Measurements from ENCODE around the gene ABHD2. TPM values are rescaled to one million over a fixed set of nuclear protein-coding genes. Genes with fewer than 3 reads are reported as not detected.

ABHD2 gene
- total RNA-seq, 1 donor from 2014 or later: 49.1 TPM

DNA sequence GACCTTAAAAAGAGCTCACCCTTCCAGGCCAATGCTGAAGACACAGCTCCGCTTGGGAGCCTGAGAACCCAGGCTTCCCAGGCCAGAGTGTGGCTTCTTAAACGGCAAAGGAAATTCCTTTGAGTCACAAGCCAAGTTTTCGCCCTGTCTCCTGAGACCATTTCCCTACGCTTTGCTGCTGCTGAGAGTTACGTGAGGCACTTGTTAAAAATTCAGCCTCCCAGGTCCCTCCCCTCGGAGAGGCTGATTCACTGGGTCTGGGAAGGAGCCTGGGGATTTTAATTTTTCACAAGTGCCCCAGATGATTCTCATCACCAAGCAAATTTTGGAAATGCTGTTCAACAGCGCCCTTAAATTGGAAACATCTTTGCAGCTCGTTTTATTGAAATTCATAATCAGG is 107.6 kb downstream of the ABHD2 start:
- no peak for ATAC-seq

DNA sequence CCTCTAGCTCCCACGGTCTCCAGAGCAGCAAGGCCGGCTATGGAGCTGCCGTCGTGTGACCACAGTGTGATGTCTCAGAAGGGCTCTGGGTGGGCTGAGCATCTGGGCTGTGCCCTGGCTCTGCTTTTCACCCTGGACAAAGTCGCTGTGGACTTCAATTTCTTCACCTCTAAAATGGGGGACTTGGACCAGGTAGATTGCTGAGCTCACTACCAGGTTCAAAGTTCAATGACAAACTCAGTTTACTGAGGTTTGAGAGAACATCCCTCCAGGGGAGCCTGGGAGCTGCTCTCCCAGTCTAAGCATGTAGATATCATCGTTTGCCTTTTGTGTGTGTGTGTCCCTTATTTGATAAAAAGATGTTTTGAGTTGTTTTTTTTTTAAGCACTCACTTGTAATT is 108.0 kb downstream of the ABHD2 start:
- no peak for ATAC-seq

DNA sequence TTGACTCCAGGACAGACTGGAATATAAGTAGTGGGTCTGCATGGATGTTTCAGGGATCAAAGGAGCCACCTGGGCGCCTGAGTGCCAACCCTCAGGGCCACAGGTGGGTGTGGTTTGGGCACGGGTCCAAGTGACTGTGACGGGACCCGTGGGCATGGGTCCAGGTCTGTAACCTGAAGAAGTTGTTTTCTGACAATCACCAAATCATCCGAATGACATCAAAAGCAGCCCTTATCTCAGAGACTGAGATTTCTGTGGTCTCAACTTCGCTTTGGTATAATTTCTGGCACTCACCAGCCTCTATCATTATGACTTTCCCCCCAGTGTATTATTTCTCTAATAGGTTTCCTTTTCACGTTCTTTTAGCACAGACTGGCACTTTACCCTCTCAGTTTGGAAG is 108.7 kb downstream of the ABHD2 start:
- no peak for ATAC-seq

DNA sequence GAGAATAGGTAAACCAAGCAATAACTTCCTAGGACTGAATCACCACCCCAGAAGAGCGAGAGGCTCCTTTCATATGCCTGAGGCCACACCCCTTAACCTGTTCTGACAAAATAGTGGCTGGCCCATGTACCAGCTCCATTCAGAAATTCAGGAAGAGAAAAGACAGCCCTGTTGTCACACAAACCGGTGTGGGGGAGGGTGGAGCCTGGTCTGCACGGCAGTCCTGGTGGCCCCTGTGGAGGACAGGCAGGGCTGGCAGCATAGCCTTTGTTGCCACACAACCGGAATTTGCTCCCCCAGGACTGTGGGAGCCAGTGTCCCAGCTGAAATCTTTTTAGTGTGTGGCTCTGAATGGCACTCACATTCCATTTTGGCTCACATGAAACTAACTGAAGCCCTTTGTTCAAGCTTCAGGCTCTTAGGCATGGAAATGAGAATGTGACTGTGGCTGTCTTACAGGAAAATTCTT is 109.3 kb downstream of the ABHD2 start:
- ATAC-seq: peak; percentile 96

DNA sequence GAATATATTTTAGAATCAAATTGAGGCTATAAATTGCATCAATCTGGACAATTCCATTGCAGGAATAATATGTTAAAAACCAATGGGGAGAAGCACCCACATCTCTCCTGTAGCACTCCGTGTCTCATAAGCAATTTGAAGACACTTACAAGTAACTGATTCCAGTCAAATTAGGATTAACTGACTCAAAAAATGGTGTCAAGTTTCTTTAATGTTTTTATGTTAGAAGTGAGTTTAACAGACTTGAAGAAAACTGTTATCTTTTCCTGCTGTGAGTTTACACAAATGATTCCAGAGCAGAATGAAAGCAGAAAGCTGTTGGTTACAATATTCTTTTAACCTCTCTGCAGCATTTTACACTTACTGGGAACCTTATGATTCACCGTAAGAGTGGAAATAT is 109.9 kb downstream of the ABHD2 start:
- no peak for ATAC-seq

DNA sequence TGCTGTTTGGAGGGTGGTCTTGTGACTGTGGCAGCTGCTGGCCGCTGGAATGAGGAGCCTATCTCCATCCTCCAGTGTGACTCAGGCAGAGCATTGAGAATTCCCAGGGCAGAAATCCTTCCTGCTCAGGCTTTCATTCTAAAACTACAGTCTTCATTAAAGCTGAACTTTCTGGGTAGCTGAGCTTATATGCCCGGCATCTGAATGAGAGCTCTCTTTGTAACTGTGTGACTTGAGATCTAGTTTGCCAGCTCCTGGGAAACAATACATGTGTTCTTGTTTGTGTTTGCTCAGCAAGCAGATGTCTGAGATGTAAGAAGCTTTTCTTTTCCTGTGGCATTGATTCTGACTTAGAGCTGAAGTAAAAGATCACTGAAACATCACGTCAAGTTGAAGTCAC is 110.7 kb downstream of the ABHD2 start:
- no peak for ATAC-seq

DNA sequence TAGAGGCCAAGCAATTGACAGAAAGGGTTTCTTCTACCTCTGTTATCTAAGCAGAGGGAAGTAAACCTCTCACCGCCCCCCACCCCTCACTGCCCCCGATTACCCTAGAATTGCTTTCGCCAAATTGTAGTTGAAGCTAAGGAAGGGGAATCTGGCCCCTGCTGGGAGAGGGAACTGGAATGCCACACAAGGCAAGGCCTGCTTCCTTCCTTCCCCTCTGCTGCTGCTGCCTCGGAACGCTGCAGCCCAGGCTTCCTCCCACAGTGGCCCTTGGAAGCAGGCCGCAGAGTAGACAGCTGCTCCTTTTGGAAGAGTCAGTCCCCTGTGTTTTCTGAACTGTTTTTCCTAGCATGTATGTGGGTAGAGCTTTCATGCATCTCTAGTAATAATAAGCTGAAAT is 111.5 kb downstream of the ABHD2 start:
- ATAC-seq: no peak

DNA sequence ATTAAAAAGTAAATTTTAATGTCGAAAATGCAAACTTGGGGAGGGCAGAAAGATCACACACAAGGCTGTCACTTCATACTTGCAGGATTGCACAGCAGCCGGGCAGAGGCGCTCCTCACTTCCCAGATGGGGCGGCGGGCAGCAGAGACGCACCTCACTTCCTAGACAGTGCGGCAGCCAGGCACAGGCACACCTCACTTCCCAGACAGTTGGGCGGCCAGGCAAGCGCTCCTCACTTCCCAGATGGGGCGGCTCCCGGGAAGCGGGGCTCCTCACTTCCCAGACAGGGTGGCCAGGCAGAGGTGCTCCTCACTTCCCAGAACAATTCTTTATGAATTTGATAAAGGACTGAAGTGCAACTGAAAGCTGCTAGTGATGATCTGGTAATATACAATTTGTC is 111.9 kb downstream of the ABHD2 start:
- ATAC-seq: no peak

DNA sequence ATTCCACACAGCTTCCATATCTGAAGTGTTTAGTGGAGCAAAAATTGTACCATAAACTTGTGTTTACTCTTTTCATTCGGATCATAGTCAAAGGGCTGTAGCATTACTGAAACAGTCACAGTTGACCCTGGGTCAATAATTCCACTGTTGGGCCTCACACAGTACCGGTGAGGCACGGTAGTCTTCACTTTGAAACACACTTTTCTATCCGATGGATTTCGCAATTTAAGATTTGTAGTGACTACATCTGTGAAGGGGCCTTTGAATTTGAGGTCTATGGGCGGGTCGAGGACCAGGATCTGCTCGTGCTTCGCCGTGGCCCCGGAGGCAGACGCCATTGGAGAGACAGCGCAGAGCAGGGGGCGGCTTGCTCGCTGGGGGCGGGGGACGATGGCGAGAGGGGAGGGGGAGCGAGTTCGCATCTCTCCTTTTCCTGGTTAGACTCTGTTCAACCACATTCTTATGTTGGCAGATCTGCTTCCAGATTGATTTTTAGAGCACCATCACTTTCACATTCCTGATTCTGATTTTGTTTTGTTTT is 113.3 kb downstream of the ABHD2 start:
- no peak for ATAC-seq

DNA sequence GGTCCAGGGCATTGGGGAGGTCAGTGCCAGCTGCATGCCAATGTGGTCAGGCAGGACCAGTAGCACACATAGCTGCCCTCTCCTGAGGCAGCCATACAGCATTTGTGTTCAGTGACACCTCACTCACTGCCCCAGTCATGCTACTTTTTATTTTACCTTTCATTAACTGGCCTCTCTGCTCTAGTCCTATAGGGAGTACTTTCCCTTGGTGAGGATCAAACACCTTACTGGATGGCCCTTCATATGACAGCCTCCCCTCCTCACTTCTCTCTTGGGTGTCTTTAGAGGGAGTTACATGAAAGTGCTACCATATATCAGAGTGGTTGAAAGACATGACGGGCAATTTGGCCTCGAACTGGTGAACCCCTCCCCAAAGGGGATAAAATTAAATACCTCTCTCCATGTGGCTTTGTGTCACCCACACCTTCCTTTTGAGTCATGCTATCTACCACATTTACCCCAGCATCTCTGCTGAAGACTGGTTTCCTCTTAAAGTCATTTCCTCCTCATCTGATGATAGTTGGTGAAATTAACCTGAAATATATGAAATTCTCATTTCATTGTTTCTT is 115.5 kb downstream of the ABHD2 start:
- ATAC-seq: peak; percentile 23

DNA sequence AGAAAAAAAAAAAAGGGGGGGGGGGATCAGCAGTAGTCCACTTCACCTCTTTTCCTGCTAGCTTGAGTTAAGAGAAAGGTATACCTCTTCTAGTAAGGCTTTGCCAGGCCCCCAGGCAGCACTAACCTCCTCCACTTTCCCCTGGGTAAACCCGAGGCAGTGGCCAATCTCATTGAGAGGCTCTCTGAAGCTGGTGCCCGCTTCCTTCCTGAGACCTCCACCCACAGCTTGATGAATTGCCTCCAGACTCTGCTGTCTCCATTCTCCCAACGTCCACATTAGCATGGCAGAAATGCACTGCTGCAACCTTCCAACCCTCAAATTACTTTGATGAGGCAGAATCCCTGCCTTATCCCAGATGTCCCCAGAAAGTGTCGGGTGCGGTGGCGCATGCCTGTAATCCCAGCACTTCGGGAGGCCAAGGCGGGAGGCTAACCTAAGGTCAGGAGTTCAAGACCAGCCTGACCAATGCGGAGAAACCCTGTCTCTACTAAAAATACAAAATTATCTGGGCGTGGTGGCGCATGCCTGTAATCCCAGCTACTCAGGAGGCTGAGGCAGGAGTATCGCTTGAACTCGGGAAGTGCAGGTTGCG is 117.8 kb downstream of the ABHD2 start:
- no peak for ATAC-seq

DNA sequence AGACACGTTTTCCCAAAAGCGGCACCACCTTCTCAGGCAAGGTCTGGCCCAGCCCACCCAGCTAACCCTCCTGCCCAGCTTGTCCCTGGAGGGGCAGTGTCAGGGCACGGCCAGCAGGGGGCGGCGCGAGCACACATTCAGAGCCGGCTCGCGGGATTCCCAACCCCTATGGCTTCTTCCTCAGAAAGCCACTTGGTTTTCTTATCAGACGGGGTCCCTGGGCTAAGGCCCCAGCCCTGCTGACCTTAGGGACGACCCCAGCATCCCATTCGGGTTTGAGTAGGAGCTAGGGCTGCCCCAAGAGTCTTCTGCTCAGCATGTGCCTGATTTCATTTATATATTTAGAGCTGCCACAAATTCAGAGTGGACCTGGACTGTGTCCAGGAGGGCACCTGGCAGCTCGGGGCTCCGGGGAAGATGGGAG is 118.7 kb downstream of the ABHD2 start:
- ATAC-seq: peak; percentile 88

DNA sequence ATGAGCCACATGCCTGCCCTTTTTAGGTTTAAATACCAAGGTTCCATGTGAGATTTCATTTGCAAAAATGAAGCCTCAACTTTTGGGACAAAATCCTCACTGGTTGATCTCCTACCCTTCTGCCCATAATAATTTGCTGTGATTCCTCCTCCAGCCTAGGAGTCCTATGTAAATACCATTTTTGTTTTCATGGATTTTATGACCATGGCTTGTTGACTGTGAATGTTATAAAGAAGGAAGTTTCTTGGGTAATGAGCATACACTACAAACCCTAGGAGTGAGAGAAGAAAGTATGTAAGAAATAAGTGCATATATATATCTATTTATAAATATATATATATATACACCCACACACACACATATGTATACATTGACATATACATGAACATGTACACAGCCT is 120.0 kb downstream of the ABHD2 start:
- ATAC-seq: no peak

DNA sequence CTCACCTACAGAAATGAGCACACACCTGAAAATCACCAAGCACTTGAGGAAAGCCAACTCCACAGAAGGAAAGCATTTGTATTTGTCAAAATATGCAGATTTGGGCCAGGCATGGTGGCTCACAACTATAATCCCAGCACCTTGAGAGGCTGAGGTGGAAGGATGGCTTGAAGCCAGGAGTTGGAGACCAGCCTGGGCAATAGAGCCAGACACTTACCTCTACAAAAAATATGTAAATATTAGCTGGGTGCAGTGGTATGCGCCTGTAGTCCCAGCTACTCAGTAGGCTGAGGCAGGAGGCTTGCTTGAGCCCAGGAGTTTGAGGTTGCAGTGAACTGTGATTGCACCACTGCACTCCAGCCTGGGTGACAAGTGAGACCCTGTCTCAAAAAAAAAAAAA is 120.8 kb downstream of the ABHD2 start:
- ATAC-seq: no peak

DNA sequence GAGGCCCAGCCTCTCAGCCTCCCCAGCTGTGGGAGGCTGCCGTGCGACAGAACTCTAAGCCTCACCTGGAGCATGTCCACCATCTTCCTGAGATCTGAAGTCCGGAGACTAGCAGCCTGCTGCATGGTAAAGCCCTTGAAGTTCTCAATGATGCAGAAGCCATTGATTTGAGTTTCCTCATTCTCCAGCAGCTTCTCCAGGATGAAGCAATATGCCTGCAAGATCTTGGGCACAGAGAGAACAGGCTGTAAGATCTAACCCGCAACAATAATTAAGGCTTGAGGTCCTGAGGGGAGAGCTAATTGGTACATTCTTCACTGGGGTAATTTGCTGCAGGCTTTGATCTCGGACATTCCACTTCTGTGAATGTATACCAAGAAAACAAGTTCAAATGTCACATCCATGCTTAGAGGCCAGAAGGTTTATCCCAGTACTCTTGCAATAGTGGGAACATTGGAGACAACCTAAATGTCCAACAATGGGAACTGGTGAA is 123.5 kb downstream of the ABHD2 start:
- ATAC-seq: no peak

DNA sequence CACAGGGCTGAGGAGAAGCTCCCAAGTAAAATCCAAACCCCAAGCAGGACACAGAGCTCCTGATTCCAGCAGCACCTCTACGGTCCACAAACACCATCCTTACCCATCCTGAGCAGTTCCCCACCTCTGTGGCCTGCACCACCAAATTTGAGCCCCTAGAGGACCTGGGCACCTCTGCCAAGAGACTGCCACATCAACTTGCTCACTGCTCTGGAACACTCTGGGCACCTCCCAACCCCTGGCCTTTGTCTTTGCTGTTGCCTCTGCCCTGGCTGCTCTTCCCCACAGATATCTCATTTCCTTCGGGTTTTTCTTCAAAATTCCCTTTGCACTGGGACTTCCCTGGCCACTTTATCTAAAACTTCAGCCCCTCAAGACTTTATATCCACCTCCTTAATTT is 127.4 kb downstream of the ABHD2 start:
- ATAC-seq: no peak

DNA sequence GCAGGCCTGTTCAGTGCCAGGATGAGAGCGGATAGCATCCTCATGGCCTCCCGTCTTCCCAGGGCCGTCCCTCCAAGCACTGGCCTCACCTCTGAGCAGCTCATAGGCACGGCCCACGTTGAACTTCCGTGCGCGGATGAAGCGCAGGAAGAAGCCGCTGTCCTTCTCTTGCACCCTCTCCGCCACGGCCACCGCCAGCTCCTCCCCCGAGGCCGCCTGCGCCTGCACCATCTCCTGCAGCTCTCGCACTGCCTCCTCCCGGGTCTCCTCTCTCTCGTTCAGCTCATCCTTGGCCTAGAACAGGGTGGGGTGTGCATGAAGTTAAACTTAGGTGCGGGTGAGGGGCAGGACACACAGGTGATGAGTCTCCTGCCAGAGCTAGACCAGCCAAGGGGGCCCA is 128.8 kb downstream of the ABHD2 start:
- no peak for ATAC-seq

DNA sequence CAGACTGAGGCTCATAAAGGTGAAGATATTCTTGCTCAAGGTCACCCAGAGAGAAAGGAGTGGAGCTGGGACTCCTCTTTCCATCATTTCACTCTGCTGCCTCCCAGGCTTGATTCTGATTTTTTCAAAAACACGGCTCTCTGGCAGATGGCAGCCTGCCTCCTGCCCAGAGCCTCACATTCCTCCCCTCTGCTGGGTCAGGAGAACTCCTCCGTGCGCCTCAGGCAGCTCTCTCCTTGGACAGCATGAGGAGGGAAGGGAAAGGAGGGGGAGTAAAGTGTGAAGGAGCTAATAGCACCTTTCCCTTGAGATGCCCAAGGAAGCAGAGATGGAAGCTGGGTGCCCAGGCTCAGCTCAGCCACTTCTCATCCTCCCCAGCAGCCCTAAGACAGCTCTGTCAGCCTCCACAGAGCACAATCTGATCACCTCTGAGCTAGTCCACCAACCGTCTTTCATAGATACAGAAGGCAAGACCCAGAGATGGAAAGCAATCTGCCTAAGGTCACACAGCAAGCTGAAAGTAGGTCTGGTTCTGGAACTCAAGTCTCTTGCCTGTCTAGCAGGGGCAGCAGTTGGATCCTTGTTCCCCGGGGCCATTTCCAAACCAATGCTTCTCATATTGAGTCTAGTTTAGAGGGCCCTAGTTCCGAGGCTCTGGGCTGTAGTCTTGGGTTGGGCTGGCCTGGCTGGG is 129.6 kb downstream of the ABHD2 start:
- ATAC-seq: no peak

DNA sequence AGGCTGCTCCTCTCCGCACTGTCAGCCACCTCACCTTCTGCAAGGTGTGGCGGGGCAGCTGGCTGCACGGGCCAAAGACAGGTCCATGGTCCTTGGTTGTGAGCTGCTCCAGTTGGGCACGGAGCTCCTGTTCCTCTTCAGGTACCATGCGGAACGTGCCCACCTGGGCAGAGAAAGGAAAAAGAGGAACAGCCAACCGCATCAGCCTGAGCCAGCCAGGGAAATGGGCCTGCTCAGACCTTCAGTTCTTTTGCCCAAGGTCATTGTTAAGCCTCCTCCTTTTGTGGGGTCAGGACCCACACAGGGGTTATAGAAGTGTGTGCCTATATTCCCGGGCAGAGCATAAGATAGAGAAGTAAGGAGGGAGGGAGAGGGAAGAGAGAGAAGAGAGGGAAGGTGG is 130.3 kb downstream of the ABHD2 start:
- ATAC-seq: no peak

DNA sequence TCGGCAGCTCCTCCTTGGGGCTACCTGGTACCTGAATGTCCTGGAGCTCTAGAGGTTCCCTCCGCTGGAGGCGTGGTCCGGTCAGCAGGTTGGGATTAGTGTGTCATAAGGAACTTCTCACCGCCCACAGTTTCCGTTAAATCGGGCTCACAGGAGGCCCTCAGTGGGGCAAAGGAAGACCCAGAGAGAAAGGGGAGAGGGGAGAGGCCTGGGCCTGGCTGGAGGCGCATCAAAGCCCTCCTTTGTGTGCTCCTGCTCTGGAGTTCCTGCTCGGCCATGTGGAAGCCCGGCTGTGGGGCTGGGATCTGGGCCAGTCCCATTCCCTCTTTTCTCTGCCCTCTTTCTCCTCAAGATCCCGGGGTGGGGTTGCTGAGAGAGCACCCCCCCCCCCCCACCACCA is 133.3 kb downstream of the ABHD2 start, which contains the start of gene RLBP1:
TSS of gene RLBP1 (minus strand) at position 37 of the 400 bp plus-strand sequence. CDS start 2,604 bp downstream, outside the sequence.
- no peak for ATAC-seq

DNA sequence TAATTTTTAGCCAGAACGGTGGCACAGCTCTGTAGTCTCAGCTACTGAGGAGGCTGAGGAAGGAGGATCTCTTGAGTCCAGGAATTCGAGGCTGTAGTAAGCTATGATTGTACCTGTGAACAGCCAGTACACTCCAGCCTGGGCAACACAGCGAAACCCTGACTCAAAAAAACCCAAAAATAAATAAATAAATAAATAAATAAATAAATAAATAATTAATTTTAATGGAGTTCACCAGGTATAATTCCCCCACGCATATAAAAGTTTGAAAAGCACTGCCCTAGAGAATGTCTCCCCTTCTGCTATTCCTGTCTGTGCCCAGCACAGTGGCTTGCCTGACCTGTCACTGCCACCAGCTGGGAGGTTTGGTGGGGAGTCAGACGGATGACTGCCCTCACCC is 137.3 kb downstream of the ABHD2 start:
- no peak for ATAC-seq

DNA sequence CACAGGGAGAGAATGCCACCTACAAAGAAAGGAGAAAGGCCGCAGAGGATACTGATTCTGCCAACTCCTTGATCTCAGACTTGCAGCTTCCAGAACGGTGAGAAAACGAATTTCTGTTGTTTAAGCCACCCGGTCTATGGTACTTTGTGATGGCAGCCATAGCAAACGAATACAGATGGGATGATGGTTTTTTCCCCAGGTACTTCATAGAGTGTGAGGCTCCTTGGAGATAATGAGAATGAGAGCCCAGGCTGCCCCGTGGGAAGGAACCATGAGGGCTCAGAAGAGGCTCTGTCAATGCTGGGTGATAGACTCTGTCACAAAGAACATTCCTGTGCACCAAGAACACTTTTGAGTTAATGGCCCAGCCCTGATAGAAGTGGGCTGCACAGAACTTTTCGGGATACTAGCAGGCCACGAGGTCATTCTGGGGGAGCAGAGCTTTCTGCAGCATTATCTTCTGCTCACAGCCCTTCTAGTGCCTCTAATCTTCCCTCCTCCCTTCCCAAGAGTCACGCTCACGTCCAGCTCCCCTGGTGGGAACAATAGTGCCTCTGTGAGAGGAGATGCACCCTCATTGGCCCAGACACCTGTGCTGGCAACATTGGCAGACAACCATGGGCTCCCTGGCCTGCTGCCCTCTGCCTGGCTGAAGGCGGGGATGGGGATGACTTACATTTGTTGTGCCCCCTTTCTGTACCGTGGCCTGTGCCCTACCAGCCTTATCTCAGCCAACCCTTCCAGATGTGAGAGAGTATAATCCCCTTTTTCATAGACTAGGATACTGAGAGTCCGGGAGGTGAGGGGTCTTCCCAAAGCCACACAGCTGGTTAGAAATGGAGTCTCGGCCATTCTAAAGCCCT is 138.3 kb downstream of the ABHD2 start:
- no peak for ATAC-seq

DNA sequence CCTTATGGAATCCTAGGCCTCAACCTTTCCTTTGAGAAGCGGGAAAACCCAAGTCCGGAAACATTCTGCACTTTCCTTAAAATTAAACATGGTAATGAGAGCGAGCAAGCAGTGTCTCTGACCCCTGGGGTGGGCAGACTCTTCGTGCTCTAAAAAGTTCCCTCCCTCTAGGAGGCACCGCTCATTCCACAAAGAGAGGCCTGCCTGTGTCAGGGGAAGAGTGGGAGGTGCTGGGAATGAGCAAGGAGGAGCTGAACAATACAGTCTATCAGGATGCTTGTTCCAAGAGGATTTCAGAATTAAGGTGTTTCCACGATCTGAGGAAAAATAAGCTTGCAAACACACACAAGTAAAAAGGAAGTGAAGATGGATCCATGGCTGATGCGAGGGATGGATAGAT is 139.2 kb downstream of the ABHD2 start:
- ATAC-seq: no peak
